Measurements from ENCODE around the gene PRSS57.
"Not testable (repeated sequence)": the region's sequence is repeated elsewhere in the genome, so short reads cannot be mapped to it uniquely, and the experiment has no call there.

The PRSS57 gene

DNA sequence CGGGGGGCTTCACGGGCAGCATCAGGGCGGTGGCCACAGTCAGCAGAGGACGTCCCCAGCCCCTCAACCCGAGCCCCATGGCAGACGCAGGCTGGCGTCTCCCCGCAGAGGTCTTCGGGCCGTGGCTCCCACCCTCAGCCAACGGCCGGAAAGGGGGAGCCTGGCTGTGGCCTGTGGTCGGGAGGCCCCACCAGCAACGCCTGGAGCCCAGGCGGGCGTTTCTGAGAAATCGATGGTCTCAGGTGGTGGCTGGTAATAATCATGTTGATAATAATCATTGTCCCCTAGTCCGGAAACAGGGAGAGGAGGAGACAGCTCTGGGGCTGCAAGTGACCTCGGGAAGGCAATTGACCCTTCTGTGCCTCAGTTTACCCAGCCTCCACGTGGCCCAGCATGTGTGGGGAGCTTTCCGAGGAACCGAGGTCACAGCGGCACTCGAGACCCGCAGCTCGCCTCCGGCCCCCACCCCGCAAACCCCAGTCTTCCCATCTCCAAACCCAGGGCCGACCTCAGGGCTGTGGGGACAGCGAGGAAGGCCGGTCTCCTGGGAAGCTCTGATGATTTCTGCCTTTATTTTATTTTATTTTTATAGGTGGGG is at the start of gene PRSS57:
PRSS57 (minus strand) TSS at position 101 of the 598 bp plus-strand sequence; CDS start at position 79, 22 bp downstream.
- peak; percentile 79 for DNase-seq

DNA sequence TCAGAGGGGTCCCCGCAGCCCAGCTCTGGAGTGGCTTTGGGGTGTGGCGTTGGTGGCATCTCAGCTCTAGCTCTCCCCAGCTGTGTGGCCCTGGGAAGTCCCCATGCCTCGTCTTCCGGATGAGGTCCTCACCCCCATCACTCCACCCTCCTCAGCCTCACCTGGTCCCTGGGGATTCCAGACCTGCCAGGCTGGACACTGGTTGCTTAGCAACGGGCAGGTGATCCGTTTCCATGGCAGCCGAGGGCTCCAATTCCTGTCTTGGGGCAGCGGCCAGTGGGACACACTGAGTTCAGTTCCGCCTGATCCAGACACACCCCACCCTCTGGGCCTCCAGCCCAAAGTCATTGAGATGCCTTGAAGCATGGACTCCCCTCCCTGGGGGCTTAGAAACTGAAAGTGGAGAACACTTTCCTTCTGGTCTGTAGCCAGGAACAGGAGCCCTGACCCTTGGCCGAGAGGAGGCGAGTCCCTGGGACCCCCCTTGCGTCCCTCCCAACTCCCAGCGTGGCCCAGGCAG is 48.0 kb upstream of the PRSS57 start:
- DNase-seq = no peak

GRCh38 chr19:742540-743075 is 47.4 kb upstream of the PRSS57 start:
- DNase-seq = no peak

- peak; percentile 51 for DNase-seq
Observed at GRCh38 chr19:741506-742131, 46.4 kb upstream of the PRSS57 start.

GRCh38 chr19:740816-741505 is 45.7 kb upstream of the PRSS57 start:
- not testable (repeated sequence) for DNase-seq

DNA sequence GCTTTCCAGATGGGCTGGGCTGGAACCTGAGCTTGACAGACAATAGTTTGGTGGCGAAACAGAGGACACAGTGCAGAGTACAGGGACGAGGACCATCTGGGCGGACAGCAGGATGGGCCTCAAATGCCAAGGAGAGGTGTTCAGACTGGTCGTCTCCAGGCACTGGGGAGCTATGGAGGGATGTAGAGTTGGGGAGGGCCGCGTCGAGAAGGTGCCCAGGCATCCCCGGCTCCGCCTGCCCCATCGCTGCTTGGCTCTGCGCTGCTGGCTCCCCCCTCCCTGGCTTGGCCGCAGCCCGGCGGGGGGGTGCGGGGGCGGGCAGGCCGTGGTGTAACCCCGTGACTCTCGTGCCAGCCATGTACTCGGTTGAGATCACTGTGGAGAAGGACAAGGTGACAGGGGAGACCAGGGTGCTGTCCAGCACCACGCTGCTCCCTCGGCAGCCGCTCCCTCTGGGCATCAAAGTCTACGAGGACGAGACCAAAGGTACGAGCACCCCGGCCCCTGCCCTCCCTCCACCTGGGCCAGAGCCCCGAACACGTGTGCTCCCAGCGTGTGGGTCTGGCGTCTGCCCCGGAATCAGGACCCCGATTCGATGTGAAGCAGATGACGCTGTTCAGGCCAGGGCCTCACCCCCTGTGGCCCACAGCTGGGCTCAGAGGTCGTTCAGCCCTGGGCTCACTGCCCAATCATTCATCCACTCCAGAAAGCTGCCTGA is 44.9 kb upstream of the PRSS57 start:
- no peak for DNase-seq

DNA sequence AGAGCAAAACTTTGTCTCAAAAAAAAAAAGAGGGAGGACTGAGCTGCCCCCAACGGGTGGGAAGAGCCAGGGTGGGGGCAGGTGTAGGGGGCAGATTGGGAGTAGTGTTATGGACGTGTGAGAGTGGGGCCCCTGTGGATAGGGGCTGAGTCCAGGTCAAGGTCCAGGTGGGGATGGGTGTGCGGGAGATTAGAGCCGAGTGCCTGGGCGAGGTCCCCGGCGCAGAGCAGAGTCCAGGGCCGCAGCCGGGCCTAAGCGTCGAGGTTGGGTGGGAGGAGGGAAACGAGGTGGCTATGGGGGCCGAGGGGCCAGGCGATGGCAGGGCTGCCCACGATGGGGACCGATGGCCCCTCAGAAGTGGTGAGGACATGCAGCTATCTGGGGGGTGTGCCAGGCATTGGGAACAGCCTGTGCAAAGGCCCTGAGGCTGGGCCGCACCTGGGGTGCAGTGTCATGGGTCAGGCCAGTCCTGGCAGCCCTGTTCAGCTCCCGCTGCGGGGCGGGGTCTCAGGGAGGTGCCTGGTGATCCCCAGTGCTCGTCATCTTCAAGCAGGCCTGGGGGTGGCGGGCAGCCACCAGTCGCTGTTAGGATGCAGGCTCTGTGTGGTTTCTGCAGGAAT is 43.4 kb upstream of the PRSS57 start:
- no peak for DNase-seq

- peak; percentile 15 for DNase-seq
Observed at GRCh38 chr19:737591-738093, 42.4 kb upstream of the PRSS57 start.

- no peak for DNase-seq
Observed at GRCh38 chr19:736125-736524, 40.9 kb upstream of the PRSS57 start.

DNA sequence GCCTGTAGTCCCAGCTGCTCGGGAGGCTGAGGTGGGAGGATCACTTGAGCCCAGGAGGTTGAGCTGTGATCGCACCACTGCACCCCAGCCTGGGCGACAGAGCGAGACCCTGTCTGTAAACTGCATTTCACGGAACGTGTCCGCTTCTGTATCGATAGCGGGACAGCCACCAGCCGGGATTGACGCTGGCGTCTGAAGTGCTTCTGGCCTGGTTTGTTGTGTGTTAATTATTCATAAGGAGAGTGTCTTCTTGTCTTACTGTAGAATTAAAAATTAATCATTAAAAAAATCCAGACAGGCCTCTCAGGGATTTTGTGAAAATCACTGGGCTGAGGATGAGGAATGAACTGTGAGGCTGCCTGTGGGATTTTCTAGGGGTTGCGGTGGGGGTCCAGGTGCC is 39.5 kb upstream of the PRSS57 start:
- no peak for DNase-seq

DNA sequence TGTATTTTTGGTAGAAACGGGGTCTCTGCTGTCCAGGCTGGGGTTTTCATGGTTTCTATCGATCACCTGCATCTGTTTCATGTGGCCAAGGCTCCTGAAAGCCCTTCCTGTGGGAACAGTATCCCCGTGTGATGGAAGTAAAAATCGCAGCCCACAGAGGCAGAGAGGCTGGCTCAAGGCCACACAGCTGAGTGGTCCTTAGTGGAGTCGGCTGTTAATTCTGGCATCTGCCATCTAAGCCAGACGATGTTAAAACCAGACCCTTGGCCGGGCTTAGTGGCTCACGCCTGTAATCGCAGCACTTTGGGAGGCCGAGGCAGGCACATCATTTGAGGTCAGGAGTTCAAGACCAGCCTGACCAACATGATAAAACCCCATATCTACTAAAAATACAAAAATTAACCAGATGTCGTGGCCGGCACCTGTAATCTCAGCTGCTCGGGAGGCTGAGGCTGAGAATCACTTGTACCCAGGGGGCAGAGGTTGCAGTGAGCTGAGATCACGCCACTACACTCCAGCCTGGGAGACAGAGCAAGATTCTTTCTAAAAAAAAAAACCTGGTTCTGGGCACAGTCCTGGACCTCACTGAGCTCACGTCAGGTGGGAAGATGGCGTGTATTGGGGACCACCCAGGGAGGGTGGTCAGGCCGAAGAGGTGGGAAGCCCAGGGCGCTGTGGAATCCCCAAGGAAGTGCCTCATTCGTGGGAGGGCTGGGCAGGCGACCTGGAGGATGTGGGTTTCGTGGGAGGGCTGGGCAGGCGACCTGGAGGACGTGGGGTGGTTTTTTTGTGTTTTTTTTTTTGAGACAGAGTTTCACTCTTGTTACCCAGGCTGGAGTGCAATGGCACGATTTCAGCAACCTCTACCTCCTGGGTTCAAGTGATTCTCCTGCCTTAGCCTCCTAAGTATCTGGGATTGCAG is 37.2 kb upstream of the PRSS57 start:
- no peak for DNase-seq

DNA sequence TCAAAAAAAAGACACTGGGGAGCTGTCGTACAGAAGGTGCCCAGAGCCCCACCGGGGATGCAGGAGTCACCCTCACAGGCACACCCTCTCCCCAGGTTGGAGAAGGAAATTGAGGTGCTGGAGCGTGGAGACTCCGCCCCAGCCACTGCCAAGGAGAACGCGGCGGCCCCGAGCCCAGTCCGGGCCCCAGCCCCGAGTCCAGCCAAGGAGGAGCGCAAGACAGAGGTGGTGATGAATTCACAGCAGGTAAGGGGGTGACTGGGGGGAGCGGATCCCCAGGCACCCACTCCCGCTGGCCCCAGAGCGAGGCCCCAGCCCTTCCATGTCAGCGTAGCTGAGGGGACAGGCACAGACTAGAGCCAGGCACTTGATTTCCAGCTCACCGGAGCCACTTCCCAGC is 35.7 kb upstream of the PRSS57 start:
- no peak for DNase-seq

DNA sequence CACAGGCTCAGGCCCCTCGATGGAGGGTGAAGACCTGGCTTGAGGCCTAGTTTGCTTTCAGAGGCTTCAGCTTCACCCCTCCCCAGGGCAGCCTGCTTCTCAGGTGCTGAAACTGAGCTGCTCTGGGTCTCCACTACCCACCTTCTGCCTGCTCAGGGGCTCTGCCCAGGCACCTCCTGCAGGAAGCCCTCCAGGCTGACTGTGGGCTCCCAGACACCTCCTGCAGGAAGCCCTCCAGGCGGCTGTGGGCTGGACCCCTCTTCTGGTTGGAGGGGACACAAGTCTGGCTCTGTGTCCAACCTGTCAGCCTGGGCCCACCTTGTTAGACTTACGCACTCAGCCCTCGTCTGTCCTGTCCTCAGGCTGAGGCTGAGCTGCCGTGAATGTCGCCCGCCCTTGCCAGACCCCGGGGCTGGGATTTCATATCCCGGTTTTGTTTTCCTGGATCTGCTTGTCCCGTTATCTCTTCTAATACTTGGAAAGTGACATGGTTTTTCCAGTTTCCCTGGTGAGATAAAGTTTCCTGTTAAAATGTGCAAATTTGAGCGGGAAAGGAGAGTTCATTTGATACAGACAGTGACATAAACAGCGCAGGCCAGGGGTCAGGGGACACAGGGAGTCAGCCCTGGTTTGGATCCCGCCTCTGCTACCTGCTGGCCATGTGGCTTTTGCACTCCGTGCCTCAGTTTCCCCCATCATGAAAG is 34.9 kb upstream of the PRSS57 start:
- DNase-seq = no peak

DNA sequence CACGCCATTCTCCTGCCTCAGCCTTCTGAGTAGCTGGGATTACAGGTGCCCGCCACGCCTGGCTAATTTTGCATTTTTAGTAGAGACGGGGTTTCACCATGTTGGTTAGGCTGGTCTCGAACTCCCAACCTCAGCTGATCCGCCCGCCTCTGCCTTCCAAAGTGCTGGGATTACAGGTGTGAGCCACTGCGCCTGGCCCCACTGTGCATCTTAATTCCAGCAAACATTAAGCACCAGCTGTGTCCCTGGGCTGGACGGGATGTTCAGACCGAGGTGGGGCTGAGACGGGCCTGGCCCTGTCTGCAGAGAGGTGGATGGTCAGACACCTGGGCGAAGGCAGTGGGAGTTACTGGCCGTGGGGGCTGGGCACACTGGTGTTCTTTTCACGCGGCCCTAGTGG is 34.3 kb upstream of the PRSS57 start:
- DNase-seq = not testable (repeated sequence)

GRCh38 chr19:728011-728410 is 32.8 kb upstream of the PRSS57 start:
- no peak for DNase-seq

DNA sequence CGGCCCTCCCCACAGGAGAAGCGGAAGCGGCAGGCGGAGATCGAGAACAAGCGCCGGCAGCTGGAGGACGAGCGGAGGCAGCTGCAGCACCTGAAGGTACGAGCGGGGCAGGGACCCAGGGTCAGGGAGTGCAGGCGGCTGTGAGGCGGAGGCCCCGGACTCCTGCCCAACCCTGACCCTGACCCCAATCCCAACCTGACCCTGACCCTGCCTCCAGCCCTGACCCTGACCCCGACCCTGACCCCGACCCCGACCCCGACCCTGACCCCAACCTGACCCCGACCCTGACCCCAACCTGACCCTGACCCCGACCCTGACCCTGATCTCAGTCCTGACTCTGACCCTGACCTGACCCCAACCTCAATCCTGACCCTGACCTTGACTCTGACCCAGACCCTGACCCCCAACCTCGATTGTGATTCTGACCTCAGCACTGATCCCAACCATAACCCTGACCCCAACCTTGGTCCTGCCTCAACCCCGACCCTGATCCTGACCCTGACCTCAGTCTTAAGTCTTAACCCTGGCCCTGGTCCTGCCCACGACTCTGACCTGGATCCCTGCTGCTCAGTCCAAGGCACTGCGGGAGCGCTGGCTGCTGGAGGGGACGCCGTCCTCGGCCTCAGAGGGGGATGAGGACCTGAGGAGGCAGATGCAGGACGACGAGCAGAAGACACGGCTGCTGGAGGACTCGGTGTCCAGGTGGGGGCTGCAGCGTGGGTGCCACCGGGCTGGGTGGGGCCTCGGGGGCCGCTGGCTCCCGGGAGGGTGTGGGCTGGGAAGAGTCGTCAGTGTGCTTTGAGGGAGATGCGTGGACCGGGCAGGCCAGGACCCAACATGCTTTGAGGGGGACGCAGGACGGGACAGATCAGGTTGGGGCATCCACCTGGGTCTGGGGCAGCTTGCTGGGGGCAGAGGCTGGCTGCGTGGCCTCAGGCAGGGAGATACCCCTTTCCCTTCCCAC is 32.0 kb upstream of the PRSS57 start:
- DNase-seq = no peak

DNA sequence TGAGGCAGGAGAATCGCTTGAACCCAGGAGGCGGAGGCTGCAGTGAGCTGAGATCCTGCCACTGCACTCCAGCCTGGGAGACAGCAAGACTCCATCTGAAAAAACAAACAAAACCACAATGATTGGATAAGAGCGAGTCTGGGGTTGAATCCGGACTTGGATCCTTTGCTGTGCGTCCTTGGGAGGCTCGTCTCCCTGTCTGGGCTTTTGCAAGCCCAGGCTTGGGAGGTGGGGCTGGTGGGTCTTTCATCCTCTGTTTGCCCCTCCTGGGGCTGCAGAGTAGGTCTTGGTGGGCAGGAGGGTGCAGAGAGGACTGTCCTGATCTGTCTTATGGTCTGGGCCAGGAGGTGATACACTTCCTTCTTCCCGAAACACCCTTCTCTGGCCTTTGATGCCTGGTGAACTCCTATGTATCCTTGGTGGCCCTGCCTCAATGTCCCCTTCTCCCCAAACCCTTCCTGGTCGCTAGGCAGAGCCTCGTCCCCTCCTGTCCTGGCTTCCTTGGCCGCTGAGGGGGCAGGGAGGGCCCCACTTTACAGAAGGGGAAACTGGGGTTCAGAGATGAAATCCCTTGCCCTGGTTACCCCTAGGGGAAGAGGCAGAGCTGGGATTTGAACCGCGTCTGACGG is 30.3 kb upstream of the PRSS57 start:
- DNase-seq = no peak

- DNase-seq = no peak
Observed at GRCh38 chr19:723714-724113, 28.5 kb upstream of the PRSS57 start.

- DNase-seq = no peak
Observed at GRCh38 chr19:723247-723646, 28.0 kb upstream of the PRSS57 start.
